GM21526 (cell line): ENCODE measurements around the gene NFIA.
"Not testable (repeated sequence)": the region's sequence is repeated elsewhere in the genome, so short reads cannot be mapped to it uniquely, and the experiment has no call there.

Source experiments
- ATAC-seq: cut with Tn5 transposase; IDR thresholded peaks from one replicate; pipeline ENCODE4 v1.9.1; 2021; ENCODE audit warnings: moderate library complexity; ENCODE audit not compliant: unreplicated experiment, low FRiP score

The NFIA gene

DNA sequence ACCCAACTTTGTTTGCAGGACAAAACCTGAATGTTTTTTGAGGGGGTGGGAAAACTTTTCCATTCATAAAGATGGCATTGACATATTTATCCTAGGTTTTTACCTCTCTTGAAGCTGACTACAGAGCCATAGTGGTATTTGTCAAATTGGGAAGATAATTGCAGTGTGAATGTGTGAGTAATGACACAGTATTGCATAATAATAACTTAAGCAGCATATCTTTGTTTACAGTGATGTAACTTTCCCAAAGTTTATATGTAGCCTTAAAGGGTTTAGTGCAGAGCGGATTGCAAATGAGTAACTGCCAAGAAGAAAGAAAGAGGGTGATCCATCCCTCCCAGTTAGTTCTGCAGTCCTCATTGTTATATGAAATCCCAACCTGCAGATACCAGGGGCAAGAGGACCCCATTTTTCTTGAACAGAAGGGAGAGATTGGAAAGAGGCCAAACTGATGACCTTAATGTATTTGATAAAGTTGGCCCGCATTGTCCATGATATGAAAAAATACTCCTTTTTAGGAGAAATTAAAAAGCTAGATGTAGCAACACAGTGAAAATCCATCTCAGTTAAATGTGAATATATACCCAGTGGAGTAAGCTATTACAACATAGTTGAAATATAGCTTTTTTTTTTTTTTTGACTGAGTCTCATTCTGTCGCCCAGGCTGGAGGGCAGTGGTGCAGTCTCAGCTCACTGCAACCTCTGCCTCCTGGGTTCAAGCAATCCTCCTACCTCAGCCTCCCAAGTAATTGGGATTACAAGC lies 23.7 kb upstream of the NFIA start:
- no peak for ATAC-seq

DNA sequence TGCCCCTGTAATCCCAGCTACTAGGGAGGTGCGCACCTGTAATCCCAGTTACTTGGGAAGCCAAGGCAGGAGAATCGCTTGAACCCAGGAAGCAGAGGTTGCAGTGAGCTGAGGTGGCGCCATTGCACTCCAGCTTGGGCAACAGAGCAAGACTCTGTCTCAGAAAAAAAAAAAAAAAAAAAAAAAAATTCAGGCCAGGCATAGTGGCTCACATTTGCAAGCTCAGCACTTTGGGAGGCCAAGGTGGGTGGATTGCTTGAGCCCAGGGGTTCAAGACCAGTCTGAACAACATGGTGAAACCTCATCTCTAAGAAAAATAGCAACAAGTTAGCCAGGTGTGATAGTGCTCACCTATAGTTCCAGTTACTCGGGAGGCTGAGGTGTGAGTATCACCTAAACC lies 20.8 kb upstream of the NFIA start:
- ATAC-seq: not testable (repeated sequence)

DNA sequence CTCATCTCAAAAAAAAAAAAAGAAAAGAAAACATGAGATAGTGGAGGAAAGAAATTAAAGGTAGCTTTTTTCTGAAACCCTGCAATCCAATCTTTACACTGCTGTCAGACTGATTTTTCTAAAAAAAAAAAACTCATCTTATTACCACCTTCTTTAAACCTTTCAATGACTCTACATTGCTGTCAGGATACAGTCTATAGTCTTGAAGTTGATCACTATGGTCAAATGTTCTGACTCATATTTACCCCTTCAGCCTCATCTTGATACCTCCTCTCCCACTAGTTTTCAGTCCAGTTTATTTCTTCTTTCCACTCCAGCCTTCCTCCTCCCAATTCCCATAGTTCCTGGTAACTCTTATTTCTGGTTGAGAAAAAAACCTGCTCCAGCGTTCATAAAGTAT lies 17.7 kb upstream of the NFIA start:
- no peak for ATAC-seq

DNA sequence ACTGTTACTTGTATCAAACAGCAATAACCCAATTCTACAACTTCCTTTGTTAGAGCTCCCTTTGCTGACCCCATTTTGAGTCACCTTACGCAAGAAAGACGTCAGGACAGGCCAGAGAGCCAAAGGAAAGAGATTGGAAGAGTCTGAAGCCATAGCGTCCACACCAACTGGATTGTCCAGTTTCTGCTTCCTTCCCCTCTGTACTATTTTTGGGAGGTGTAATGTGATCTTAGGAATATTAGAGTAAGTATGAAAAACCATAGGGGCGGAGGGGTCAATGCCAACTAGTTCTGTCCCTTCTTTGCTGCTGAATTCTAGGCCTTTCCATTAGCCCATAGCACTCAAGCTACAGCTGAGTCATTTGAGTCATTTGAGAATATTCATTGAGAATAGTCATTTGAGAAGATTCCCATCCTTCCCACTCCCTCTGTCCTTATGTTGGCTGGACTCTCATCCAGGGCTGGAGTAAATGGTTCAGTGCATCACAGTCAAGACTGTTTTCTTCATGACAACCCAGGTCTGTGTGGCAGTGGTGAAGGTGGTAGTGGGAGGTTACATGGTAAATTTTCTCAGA lies 14.8 kb upstream of the NFIA start:
- ATAC-seq: no peak

DNA sequence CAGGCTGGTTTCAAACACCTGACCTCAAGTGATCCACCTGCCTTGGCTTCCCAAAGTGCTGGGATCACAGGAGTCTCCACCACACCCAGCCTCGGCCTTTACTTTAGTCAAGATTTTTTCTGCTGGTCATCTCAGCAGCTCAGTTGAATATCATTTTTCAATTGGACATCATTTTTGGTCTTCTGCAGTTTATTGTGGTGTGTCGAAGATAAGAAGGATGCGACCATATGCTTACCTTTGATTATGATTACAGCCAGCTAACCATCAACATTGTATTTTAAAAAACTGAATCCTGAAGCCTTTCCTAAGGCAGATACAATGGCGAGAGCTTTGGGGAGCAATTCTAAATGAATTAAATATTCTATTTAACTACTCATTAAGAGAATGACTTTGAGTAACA lies 12.3 kb upstream of the NFIA start:
- ATAC-seq: no peak

DNA sequence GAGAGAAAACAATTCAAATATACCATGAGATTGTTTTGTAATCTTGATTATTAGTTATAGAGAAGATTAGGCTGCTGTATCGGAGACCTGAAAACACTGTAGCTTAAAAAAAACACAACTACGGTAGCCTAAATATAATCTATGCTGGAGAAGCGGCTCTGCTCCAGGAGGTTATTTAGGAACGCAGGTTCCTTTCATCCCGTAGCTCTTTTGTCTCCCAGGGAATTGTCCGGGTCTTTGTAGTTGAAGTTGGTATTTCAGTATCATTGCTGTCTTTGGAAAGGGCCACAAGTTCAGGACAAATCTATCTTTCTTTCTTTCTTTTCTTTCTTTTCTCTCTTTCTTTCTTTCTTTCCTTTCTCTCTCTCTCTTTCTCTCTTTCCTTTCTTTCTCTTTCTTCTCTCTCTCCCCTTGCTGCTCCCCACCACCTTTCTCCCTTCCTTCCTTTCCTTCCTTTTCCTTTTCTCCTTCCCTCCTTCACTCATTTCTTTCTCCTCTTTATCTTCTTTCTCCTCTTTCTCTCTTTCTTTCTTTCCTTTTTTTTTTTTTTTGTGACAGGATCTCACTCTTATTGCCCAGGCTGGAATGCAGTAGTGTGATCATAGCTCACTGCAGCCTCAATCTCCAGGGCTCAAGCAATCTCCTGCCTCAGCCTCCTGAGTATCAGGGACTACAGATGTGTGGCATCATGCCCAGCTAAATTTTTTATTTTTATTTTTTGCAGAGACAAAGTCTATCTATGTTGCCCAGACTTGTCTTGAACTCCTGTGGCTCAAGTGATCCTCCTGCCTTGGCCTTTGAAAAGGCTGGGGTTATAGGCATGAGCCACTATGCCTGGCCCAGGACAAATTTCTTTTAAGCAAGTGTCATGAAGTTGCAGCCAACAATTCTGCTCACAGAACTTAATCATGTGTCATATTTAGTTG lies 10.9 kb upstream of the NFIA start:
- no peak for ATAC-seq

DNA sequence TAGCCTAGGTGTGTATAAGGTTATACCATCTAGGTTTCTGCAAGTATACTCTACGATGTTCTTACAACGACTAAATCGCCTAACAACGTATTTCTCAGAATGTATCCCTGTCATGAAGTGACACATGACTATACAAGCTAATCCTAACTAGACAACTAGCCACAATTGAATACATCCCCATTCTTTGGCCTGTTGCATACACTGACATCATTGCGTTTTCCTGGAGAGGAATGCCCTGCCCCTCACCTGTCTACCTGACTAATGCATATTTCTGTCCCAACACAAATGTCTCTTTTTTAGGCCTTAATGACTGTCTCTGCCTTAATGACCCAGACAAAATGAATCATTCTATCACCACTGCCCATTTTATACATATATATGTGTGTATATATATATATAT lies 8.5 kb upstream of the NFIA start:
- no peak for ATAC-seq

DNA sequence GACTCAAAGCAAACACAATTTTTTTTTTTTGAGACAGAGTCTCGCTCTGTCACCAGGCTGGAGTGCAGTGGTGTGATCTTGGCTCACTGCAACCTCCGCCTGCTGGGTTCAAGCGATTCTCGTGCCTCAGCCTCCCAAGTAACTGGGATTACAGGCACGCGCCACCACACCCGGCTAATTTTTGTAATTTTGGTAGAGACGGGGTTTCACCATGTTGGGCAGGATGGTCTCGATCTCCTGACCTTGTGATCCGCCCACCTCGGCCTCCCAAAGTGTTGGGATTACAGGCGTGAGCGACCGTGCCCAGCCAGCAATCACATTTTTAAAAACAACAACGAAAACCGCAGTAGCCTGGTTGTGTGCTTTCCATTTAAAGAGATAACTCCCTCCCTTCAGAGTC lies 6.5 kb upstream of the NFIA start:
- not testable (repeated sequence) for ATAC-seq

DNA sequence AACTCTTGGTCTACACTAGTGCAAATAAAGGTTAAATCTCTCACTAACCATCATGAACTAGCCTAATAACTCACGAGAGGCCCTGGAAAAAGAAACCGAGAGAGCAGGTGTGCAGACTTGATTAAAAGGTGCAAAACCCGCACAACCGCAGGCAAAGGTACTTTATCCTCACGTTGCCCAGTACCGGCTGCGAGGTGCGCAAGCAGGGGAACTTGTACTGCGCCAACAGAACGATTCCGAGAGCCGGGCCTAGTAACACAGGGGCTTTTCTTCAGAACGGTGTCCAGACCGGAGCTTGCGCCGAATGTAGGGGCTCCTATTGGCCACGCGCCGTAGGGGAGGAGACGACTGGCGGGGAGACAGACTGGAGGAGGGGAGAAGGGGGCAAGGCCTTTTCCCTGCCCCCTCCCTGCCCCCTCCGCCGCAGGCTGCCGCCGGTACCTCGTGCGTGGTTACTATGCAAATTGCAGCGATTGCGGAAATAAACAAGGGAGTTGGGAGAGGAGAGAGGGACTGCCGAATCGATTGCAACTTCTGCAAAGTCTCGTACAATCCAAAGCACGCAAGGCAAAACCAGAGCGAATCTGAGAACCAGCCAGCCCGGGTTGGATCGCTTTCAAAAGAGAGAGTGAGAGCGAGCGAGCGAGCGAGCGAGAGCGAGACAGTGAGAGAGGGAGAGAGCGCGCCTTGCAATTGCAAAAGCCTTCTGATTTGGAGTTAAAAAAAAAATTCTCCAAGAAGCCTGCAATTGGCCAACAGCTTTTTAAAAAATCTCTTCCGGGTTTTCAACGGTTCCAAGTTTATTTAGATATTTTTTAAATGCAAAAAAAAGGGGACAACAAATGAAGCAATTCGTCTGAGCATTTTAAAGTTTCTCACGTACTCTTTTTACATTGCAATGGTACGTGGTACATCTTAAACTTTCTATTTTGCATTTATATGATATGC lies 5.4 kb upstream of the NFIA start:
- ATAC-seq: peak; percentile 86

DNA sequence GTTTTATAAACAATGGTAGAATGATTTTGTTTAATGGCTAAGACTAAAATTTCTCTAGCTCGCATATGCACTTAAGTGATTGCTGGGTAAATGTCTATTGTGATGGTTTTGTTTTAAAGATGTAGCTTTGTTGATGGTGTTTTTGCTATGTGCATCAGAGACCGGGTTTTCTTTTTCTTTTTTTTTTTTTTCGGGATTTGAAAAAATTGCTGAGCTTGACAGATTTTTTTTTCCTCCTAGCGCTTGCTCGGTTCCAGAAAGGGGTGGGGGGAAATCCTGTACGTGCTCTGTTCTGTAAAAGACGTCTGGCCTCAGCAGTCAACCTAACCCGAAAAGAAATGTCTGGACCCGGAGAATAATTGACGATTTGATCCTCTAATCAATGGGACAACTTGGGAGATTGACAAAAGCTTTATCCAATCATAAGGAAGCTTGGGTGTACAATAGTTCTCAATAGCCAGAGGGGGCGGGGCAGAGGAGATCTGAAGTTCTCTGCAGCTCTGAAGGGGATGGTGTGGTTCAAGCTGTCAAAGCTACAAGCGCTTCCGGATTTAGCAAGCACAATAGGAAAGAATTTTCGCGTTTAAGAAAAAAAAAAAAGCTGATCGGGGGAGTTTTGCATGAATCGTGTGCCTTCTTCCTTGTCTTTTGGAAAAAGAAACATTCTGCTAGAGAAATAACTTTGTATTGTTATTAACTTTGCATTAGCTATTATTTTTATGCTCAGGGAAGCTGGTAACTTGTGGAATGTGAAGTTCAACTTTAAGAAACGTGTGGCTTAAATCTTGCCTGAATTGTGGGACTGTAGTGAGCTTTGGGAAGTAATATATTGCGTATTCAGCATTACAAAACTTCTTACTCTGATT lies 4.5 kb upstream of the NFIA start:
- peak; percentile 63 for ATAC-seq

DNA sequence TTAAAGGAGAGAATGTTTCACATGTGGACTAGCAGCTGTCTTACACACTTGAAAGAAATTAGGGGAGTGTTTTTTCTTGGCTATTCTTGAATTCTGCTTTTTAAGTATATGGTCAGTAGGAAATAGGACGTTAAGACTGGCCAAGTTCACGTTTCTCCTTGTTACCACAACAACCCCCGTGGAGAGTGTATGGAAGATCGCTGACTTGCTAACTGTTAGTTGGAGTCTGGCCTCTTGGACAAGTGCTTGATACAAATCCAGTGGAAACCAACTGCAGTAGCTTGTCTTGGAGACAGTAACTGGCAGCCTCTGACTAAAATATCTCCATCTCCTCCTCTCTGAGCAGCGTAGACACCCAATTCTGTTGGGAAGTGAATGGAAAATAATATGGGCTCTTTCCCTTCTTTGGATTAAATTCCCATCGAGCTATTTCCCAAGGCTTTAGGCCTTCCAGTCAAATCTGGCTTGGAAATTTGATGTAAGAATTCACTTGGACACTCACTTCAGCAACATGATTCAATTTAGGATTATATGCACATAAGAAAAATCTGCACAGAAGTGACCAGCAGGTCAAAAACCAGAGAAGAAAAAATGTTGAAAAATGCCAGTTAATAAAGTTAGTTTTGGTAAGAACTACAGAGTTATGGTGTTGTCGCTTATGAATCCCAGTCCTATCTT lies 3.6 kb upstream of the NFIA start:
- ATAC-seq: no peak

DNA sequence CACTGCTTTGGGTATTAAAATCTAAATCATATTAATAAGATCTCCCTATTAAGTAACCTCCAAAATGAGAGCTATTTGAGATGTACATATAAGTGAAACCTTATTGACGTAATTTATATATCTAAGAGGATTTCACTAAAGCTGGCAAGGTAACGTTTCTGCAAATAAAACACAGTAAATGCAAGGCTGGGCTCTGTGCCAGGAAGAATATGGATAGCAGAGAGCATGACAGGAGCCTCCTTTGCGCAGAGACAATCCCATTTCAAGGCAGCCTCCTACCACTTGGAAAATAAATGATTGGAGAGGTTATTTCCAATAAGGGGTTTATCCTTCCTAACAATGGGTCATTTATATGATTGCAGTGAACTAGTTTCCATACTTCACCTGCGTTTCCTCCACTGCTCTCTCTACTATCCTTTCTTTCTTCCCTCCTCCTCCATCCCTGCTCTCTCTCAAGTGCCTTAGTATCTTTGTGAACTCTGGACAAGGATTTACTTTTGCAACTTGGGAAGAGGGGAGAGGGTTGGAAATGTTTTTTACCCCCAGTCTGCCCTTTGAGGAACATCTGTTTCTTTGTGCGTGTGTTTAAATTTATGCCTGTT lies 3.0 kb upstream of the NFIA start:
- no peak for ATAC-seq

DNA sequence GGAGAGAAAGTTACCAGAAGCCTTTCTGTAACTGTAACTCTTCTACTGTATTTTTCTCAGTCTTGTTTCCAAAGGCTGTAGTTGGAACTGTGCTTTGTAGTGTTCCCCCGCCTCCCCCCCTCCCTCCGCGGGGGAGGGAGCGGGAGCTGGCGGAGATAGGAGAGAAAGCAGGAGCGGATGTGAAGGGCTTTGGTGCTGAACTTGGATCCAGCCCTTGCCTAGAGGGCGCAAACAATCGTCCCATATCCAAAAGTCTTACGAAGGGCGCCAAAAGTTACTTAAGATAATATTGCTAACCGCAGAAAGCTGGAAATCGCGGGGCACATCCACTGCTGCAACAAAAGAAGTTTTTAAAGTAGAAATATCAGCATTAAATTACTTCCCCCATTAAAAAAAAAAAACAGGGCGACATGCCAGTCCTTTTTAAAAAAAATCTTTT lies 2.4 kb upstream of the NFIA start:
- no peak for ATAC-seq

DNA sequence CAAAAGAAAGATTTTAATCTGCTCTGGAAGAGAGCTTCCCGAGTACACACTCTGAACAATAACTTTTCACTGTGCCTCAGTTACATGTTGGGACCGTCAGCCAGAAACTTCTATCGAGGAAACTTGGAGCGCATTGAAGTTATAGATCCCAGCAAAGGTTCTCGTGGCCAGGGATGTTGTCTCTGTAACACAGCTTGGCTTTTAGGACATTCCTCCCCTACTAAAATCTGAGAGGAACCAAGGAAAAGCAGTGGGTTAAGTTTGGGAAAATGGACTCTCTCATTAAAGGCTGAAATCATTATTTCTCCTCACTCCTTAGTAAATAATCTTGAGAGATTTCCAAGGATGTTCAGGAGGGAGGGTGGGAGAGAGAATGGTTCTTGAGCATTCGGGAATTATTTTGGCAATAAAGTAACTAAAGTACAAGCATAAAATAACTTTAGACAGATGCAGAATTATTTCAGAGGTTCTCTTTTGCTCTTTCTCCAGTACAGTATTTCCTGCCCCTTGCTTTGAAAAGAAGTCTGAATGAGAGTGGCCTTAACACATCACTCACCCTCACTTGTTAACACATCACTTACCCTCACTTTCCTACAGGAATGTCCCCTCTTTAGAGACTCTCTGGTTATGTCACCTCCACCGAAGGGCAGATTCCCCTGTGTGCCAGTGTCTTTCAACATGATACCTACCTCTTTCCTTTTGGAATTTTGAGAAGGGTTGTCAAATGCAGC lies 1.8 kb upstream of the NFIA start:
- ATAC-seq: no peak

DNA sequence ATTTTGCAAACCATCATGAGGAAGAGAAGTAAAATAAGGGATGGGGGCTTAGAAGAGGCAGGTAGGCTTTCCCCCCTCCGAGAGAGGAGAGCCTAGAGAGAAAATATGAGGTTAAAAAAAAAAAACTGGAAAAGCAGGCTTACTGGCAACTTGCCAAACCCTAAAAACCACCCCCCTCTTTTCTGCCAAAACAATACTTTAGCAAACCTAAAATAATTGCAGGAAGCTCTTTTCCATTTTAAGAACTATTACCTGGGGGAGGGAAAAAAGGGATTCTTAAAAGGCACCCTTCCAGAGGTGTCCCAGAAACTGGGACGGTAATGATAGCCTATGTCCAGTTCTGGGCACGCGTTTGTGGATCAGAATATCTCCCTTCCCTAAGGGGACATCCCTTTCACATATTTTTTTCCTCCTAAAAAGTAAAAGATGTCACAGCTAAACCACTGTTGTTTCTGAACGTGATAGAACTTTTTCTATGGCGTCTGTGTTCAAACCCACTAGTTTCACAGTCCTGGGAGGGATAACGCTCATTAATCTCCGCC lies 1.1 kb upstream of the NFIA start:
- ATAC-seq: no peak

DNA sequence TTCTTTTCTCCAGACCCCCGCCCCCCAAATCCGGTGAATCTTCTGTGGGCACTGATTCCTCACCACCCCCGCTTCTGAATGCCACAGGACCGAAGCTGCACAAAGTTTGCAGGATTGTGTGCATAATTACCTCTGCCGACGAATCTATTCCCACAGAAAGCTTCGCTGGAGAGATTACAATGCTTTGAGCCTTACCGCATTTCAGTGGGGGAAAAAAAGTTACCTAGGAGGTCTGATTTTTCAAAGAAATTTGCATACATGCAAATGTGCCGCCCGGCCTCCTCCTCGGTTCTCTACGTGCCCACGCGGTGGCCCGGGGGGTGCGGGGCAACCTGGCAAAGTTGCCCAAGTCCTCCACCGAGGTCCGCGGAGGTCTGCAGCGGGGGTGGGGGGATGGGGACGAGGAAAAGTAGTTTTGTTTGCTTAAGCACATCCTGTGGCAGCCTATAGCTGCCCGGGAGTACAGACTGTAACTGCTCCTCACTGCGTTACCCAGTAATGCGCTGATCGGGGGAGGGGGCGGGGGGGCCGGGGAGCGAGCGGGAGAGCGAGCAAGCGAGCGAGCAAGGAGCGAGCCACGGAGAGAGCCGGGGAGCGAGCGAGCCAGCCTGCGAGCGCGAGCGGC lies 563 bp upstream of the NFIA start:
- no peak for ATAC-seq
